ENCODE data around the gene SLC18A2. TPM values are rescaled to one million over a fixed set of nuclear protein-coding genes. Genes with fewer than 3 reads are reported as not detected.

The SLC18A2 gene
- total RNA-seq, 2 donors from 2014 or later, result 1.2 to 1.6 TPM

- no peaks in the 10 kb centered on the region for H3K9me3 ChIP-seq
- intact Hi-C loops (cut with DNase I), result no loop called here
- TF ChIP-seq, protein P1, sequence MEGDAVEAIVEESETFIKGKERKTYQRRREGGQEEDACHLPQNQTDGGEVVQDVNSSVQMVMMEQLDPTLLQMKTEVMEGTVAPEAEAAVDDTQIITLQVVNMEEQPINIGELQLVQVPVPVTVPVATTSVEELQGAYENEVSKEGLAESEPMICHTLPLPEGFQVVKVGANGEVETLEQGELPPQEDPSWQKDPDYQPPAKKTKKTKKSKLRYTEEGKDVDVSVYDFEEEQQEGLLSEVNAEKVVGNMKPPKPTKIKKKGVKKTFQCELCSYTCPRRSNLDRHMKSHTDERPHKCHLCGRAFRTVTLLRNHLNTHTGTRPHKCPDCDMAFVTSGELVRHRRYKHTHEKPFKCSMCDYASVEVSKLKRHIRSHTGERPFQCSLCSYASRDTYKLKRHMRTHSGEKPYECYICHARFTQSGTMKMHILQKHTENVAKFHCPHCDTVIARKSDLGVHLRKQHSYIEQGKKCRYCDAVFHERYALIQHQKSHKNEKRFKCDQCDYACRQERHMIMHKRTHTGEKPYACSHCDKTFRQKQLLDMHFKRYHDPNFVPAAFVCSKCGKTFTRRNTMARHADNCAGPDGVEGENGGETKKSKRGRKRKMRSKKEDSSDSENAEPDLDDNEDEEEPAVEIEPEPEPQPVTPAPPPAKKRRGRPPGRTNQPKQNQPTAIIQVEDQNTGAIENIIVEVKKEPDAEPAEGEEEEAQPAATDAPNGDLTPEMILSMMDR (IDR thresholded peaks at IDR 0.05), result no peak
Measured at GRCh38 chr10:117264782-117265181, 23.9 kb downstream of the SLC18A2 start.

GRCh38 chr10:117266400-117266799 lies 25.5 kb downstream of the SLC18A2 start:
- DNase-seq, result no peak
- Histone ChIP-seq H3K27me3 (no peaks in the 10 kb centered on the region), H3K27ac (no peak overlapping the region), H3K9me3 (no peaks in the 10 kb centered on the region), H3K36me3 (no peaks in the 10 kb centered on the region), H3K4me3 (no peak overlapping the region), H3K4me1 (no peaks in the 10 kb centered on the region), H3K9ac (ENCODE audit: low read depth in 2 of 2, low read length in 2 of 2) (no peak overlapping the region)
- intact Hi-C loops (cut with DNase I), result no loop called here
- TF ChIP-seq, protein P1 (IDR thresholded peaks at IDR 0.05), result no peak

More at GRCh38 chr10:117264782-117265181, 23.9 kb downstream of the SLC18A2 start:
- H3K27ac ChIP-seq, result no peak overlapping the region
- no peaks in the 10 kb centered on the region for H3K27me3 ChIP-seq
- no peak for DNase-seq
- no peaks in the 10 kb centered on the region for H3K4me1 ChIP-seq
- H3K36me3 ChIP-seq, result no peaks in the 10 kb centered on the region
- no peak overlapping the region for H3K9ac ChIP-seq (ENCODE audit: low read depth in 2 of 2, low read length in 2 of 2)
- no peak overlapping the region for H3K4me3 ChIP-seq

DNA sequence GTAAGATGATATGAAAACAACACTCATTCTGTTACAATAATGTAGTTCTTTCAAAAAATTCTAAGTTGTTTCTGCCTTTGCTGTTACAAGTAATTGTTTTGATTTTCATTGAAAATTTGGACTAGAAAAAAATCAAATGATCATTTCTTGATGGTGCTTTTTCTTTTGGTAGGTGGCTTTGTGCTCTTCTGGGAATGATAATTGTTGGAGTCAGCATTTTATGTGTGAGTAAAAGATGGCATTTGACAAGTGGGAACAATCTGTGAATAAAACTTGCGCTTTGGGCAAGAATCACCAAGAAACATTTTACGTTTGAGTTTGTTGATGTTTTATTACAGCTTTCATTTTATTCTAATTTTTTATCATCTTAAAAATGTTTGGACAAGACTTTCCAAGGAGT lies 25.9 kb downstream of the SLC18A2 start:
- DNase-seq, result no peak
- Histone ChIP-seq H3K9me3 (no peaks in the 10 kb centered on the region), H3K36me3 (no peaks in the 10 kb centered on the region), H3K4me1 (no peaks in the 10 kb centered on the region), H3K9ac (ENCODE audit: low read depth in 2 of 2, low read length in 2 of 2) (no peak overlapping the region), H3K27ac (no peak overlapping the region), H3K4me3 (no peak overlapping the region), H3K27me3 (no peaks in the 10 kb centered on the region)
- intact Hi-C loops (cut with DNase I), result no loop called here
- TF ChIP-seq, protein P1 (IDR thresholded peaks at IDR 0.05), result no peak

GRCh38 chr10:117268258-117268657 lies 27.3 kb downstream of the SLC18A2 start:
- no peaks in the 10 kb centered on the region for H3K9me3 ChIP-seq
- no peaks in the 10 kb centered on the region for H3K4me1 ChIP-seq
- intact Hi-C loops (cut with DNase I), result no loop called here
- H3K27me3 ChIP-seq, result no peaks in the 10 kb centered on the region
- TF ChIP-seq, protein P1 (IDR thresholded peaks at IDR 0.05), result no peak
- no peaks in the 10 kb centered on the region for H3K36me3 ChIP-seq
- DNase-seq, result no peak
- H3K4me3 ChIP-seq, result no peak overlapping the region
- H3K9ac ChIP-seq (ENCODE audit: low read depth in 2 of 2, low read length in 2 of 2), result no peak overlapping the region
- no peak overlapping the region for H3K27ac ChIP-seq

GRCh38 chr10:117268907-117269306 lies 28.0 kb downstream of the SLC18A2 start:
- Histone ChIP-seq H3K9ac (ENCODE audit: low read depth in 2 of 2, low read length in 2 of 2) (no peak overlapping the region), H3K27me3 (no peaks in the 10 kb centered on the region), H3K4me3 (no peak overlapping the region), H3K9me3 (no peaks in the 10 kb centered on the region), H3K4me1 (no peaks in the 10 kb centered on the region), H3K27ac (no peak overlapping the region), H3K36me3 (no peaks in the 10 kb centered on the region)
- DNase-seq, result no peak
- TF ChIP-seq, protein P1 (IDR thresholded peaks at IDR 0.05), result no peak
- intact Hi-C loops (cut with DNase I), result no loop called here

GRCh38 chr10:117271427-117271826 lies 30.5 kb downstream of the SLC18A2 start:
- intact Hi-C loops (cut with DNase I), result no loop called here
- H3K9me3 ChIP-seq, result no peaks in the 10 kb centered on the region
- TF ChIP-seq, protein P1 (IDR thresholded peaks at IDR 0.05), result no peak

More at GRCh38 chr10:117271427-117271826, 30.5 kb downstream of the SLC18A2 start:
- H3K27me3 ChIP-seq, result no peaks in the 10 kb centered on the region
- no peaks in the 10 kb centered on the region for H3K36me3 ChIP-seq
- no peaks in the 10 kb centered on the region for H3K4me1 ChIP-seq
- H3K9ac ChIP-seq (ENCODE audit: low read depth in 2 of 2, low read length in 2 of 2), result no peak overlapping the region
- no peak overlapping the region for H3K4me3 ChIP-seq
- no peak overlapping the region for H3K27ac ChIP-seq
- DNase-seq, result no peak
